Gastroesophageal sphincter (tissue), 4 donors: Measurements from ENCODE around the gene BOLA3. TPM values are rescaled to one million over a fixed set of nuclear protein-coding genes. Genes with fewer than 3 reads are reported as not detected.
"Not testable (repeated sequence)": the region's sequence is repeated elsewhere in the genome, so short reads cannot be mapped to it uniquely, and the experiment has no call there.

Source experiments
- ATAC-seq: fragments of 150-250 bp; one replicate; pipeline ENCODE4 v1.9.1; 2016; ENCODE audit warnings: mild to moderate bottlenecking, moderate library complexity
- H3K27ac ChIP-seq, 4 donors: fragments of 200-600 bp; sonication (generic) in 3 of 4; 1 replicate in 3 of 4; 2 replicates in 1 of 4; pipeline ENCODE4 v1.5.1; 2016 to 2019
- H3K27me3 ChIP-seq: fragments of 200-600 bp; sonication (generic); one replicate; pipeline ENCODE4 v1.5.1; 2019
- H3K36me3 ChIP-seq, 2 donors: fragments of 200-600 bp; sonication (generic); one replicate each; pipeline ENCODE4 v1.5.1; 2019; ENCODE audit warnings: control low read depth in 1 of 2
- H3K4me1 ChIP-seq, 3 donors: fragments of 200-600 bp; sonication (generic); 1 replicate in 2 of 3; 2 replicates in 1 of 3; pipeline ENCODE4 v1.5.1; 2016 to 2019; ENCODE audit warnings: control low read depth in 2 of 3
- H3K4me3 ChIP-seq, 2 donors: fragments of 200-600 bp; sonication (generic); one replicate each; pipeline ENCODE4 v1.5.1; 2019; ENCODE audit warnings: mild to moderate bottlenecking in 1 of 2, moderate library complexity in 1 of 2
- H3K9me3 ChIP-seq, 3 donors: fragments of 200-600 bp; sonication (generic); one replicate each; pipeline ENCODE4 v1.5.1; 2017 to 2019; ENCODE audit warnings: control low read depth in 2 of 3
- EP300 ChIP-seq: sonication (generic); formaldehyde crosslinking; IDR thresholded peaks from one replicate; pipeline ENCODE4 v1.6.1; 2017; ENCODE audit warnings: antibody characterized with exemption, mild to moderate bottlenecking
- POLR2A ChIP-seq, 2 donors: fragments of 450-650 bp; IDR thresholded peaks; one replicate each; pipeline ENCODE4 v1.6.1; 2017; ENCODE audit warnings: antibody characterized with exemption in 2 of 2, mild to moderate bottlenecking in 2 of 2, moderate library complexity in 1 of 2
- POLR2AphosphoS5 ChIP-seq: sonication (generic); formaldehyde crosslinking; IDR thresholded peaks from one replicate; pipeline ENCODE4 v1.6.1; 2017; ENCODE audit warnings: antibody characterized with exemption
- WGBS, 2 donors: methylation state at CpG; one replicate each; pipeline ENCODE4 v1.1.5; 2018; ENCODE audit warnings: low coverage in 1 of 2; 5-methylcytosine and 5-hydroxymethylcytosine counted together
- total RNA-seq, 4 donors: library from RNA; depleted of rRNA; stranded (reverse); fragments of >200 nt; gene quantifications; one replicate each; pipeline ENCODE4 v1.1.0, GENCODE V29; 2016
- TF ChIP-seq, protein P1 (sequence below), 4 experiments: fragments of 200-600 bp in 2 of 4; fragments of 450-650 bp in 2 of 4; sonication (generic) in 1 of 4; IDR thresholded peaks; one replicate each; pipeline ENCODE4 v1.5.1; 2017 to 2019; ENCODE audit warnings: antibody characterized with exemption in 4 of 4, mild to moderate bottlenecking in 2 of 4, moderate library complexity in 2 of 4

The BOLA3 gene
- total RNA-seq, 4 donors from 2014 or later = 15.5 to 43.1 (median 30.5) TPM

DNA sequence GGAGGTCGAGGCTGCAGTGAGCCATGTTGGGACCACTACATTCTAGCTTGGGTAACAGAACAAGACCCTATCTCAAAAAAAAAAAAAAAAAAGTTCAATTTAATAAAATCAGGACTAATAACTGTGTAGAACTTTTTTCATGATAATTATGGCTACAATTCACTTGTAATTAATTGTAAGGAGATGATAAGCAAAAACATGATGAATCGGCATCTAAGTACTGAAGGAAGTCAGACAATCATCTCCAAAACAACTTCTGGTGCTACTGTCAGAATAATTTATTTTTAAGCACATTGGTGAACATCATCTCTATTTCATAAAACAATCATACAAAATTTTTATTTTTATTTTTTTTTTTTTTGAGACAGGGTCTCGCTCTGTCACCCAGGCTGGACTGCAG, 41.0 kb upstream of the BOLA3 start:
- no peak for ATAC-seq
- TF ChIP-seq, protein P1, sequence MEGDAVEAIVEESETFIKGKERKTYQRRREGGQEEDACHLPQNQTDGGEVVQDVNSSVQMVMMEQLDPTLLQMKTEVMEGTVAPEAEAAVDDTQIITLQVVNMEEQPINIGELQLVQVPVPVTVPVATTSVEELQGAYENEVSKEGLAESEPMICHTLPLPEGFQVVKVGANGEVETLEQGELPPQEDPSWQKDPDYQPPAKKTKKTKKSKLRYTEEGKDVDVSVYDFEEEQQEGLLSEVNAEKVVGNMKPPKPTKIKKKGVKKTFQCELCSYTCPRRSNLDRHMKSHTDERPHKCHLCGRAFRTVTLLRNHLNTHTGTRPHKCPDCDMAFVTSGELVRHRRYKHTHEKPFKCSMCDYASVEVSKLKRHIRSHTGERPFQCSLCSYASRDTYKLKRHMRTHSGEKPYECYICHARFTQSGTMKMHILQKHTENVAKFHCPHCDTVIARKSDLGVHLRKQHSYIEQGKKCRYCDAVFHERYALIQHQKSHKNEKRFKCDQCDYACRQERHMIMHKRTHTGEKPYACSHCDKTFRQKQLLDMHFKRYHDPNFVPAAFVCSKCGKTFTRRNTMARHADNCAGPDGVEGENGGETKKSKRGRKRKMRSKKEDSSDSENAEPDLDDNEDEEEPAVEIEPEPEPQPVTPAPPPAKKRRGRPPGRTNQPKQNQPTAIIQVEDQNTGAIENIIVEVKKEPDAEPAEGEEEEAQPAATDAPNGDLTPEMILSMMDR (IDR thresholded peaks at IDR 0.05) = no peak
- TF ChIP-seq EP300 (no peak), POLR2A (IDR thresholded peaks at IDR 0.05) (no peak), POLR2AphosphoS5 (no peak)
- H3K9me3 ChIP-seq = no peaks in the 10 kb centered on the region

DNA sequence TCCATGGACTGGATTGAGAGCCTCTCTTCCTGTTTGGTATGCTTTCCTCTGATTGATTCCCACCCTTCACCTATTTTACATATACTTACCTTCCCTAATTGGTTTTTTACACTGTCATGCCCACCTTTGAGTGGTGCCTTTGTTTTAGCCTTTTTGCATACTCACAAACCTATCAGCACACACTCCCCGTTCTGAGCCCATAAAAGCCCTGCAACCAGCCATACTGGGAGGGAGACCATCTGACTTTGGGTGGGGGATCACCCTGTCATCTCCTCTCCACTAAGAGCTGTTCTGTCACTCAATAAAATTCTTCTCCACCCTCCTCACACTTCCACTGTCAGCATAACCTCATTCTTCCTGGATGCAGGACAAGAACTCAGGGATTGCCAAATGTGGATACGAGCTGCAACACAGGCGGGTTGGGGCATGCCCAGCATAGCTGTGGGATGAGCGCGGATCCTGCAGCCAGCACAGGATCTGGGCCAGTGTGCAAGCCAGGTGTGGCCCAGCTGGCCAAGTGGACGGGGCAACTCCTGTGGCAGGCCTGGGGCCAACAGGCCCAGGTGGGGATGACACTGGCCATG, 40.4 kb upstream of the BOLA3 start:
- no peaks in the 10 kb centered on the region for H3K36me3 ChIP-seq
- no peaks in the 10 kb centered on the region for H3K27me3 ChIP-seq
- TF ChIP-seq POLR2A (IDR thresholded peaks at IDR 0.05) = no peak
- TF ChIP-seq POLR2AphosphoS5 = no peak
- TF ChIP-seq EP300 = no peak
- TF ChIP-seq, protein P1 (IDR thresholded peaks at IDR 0.05) = no peak
- H3K4me3 ChIP-seq = no peak overlapping the region
- WGBS, 2 donors = 80% methylated on average over 1 of the region's 6 CpGs; no CpG with 5 or more reads in 1 of the 2 donors
- H3K4me1 ChIP-seq = no peaks in the 10 kb centered on the region
- no peaks in the 10 kb centered on the region for H3K9me3 ChIP-seq
- peak overlapping the region in 2 of 4 donors; percentile 17 to 46 for H3K27ac ChIP-seq
- peak; percentile 41 for ATAC-seq

More for the DNA sequence above, 41.0 kb upstream of the BOLA3 start:
- Histone ChIP-seq H3K36me3 (no peaks in the 10 kb centered on the region), H3K27me3 (peaks cover 3% of the 10 kb centered on the region), H3K4me3 (no peak overlapping the region), H3K27ac (peak overlapping the region in 1 of 4 donors; percentile 46), H3K4me1 (no peaks in the 10 kb centered on the region)
- 93 to 100% methylated on average over 2 to 3 of the region's 3 CpGs for WGBS, 2 donors

DNA sequence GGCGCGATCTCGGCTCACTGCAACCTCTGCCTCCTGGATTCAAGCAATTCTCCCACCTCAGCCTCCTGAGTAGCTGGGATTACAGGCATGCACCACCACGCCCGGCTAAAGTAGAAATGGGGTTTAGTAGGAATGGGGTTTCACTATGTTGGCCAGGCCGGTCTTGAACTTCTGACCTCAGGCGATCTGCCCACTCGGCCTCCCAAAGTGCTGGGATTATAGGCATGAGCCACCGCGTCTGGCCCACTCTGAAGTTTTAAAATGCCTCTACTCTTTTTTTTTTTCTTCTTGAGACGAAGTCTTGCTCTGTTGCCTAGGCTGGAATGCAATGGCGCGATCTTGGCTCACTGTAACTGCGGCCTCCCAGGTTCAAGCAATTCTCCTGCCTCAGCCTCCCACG, 39.0 kb upstream of the BOLA3 start:
- not testable (repeated sequence) for H3K4me1 ChIP-seq, H3K27ac ChIP-seq, ATAC-seq, H3K4me3 ChIP-seq, H3K36me3 ChIP-seq, H3K27me3 ChIP-seq, H3K9me3 ChIP-seq
- WGBS, 2 donors = 90 to 95% methylated on average over 3 to 7 of the region's 15 CpGs

DNA sequence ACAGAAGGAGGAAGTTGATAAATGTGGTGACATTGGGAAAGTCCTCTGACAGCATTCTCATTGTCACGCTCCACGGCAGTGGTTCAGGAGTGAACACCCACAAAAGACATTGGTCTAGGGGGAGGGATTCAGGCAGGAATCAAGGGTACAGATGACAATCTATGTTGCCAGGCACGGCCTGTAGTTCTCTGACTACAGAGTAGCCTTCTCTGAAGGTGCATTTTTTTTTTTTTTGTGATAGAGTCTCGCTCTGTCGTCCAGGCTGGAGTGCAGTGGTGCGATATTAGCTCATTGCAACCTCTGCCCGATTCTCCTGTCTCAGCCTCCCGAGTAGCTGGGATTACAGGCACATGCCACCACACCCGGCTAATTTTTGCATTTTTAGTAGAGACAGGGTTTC, 38.3 kb upstream of the BOLA3 start:
- WGBS, 2 donors = 75 to 84% methylated on average over 7 to 8 of the region's 9 CpGs
- no peak overlapping the region for H3K27ac ChIP-seq

DNA sequence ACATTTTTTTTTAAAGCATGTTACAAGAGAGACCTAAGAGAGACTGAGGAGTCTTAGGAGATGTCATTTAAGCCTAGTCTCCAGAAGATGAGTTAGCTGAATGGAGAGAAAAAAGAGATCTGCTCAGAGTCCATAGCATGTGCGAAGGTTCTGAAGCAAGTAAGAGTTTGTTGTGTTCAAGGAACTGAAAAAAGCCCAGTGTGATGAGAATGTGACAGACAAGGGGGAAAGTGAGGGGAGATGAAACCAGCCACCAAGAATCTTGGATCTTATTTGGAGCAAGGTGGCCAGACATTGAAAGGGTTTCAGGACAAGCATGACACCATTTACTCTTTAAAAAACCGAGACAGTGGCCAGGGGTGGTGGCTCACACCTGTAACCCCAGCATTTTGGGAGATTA, 36.2 kb upstream of the BOLA3 start:
- H3K9me3 ChIP-seq = no peaks in the 10 kb centered on the region
- no peaks in the 10 kb centered on the region for H3K27me3 ChIP-seq
- no peaks in the 10 kb centered on the region for H3K36me3 ChIP-seq
- H3K4me1 ChIP-seq = peaks cover 0 to 5% (median 0%) of the 10 kb centered on the region in 3 donors
- TF ChIP-seq, protein P1 (IDR thresholded peaks at IDR 0.05) = no peak
- ATAC-seq = no peak
- no peak overlapping the region for H3K4me3 ChIP-seq
- 69 to 91% methylated on average over 1 to 2 of the region's 2 CpGs for WGBS, 2 donors
- H3K27ac ChIP-seq = no peak overlapping the region

More for the DNA sequence above, 38.3 kb upstream of the BOLA3 start:
- Histone ChIP-seq H3K9me3 (no peaks in the 10 kb centered on the region), H3K27me3 (no peaks in the 10 kb centered on the region), H3K36me3 (no peaks in the 10 kb centered on the region), H3K4me1 (no peaks in the 10 kb centered on the region), H3K4me3 (no peak overlapping the region)
- TF ChIP-seq POLR2A (IDR thresholded peaks at IDR 0.05) = no peak
- no peak for TF ChIP-seq POLR2AphosphoS5
- TF ChIP-seq, protein P1 (IDR thresholded peaks at IDR 0.05) = no peak
- no peak for TF ChIP-seq EP300
- ATAC-seq = peak; percentile 57
